Neural cell (in vitro differentiated cells): ENCODE measurements around the gene SURF1. TPM values are rescaled to one million over a fixed set of nuclear protein-coding genes. Genes with fewer than 3 reads are reported as not detected.

Source experiments
- H2AFZ ChIP-seq: fragments of 200-600, 300-800 bp; sonication (generic), shearing (Covaris generic); 2 replicates; pipeline ENCODE4 v1.6.0; 2014; ENCODE audit warnings: low read depth, mild to moderate bottlenecking, antibody characterized with exemption, low read length, moderate library complexity
- H3F3A ChIP-seq: fragments of 200-600 bp; shearing (Covaris generic); 2 replicates; pipeline ENCODE4 v1.6.1; 2016; ENCODE audit warnings: mild to moderate bottlenecking, moderate library complexity, mixed read lengths, antibody characterized with exemption, low read length; ENCODE audit not compliant: insufficient read depth, poor library complexity, severe bottlenecking
- H3K27ac ChIP-seq: fragments of 200-600, 300-800 bp; sonication (generic), shearing (Covaris generic); 2 replicates; pipeline ENCODE4 v1.5.1; 2014; ENCODE audit warnings: mild to moderate bottlenecking, low read length, moderate library complexity
- H3K27me3 ChIP-seq: fragments of 300-800, 200-600 bp; sonication (generic), shearing (Covaris generic); 2 replicates; pipeline ENCODE4 v1.6.0; 2014; ENCODE audit warnings: mild to moderate bottlenecking, low read depth, low read length, moderate library complexity; ENCODE audit not compliant: insufficient read depth
- H3K36me3 ChIP-seq: fragments of 300-800, 200-600 bp; sonication (generic), shearing (Covaris generic); 2 replicates; pipeline ENCODE4 v1.5.1; 2014; ENCODE audit warnings: mild to moderate bottlenecking, antibody characterized with exemption, low read length, moderate library complexity; ENCODE audit not compliant: insufficient read depth
- H3K4me2 ChIP-seq: fragments of 300-800, 200-600 bp; sonication (generic), shearing (Covaris generic); 2 replicates; pipeline ENCODE4 v1.6.0; 2014; ENCODE audit warnings: mild to moderate bottlenecking, low read length
- H3K4me3 ChIP-seq: fragments of 300-800, 200-600 bp; sonication (generic), shearing (Covaris generic); 2 replicates; pipeline ENCODE4 v1.5.1; 2014; ENCODE audit warnings: mild to moderate bottlenecking, low read length, moderate library complexity
- H3K79me2 ChIP-seq: fragments of 200-600 bp; shearing (Covaris generic); replicated peaks from 2 replicates; pipeline ENCODE4 v1.6.0; 2014; ENCODE audit warnings: mild to moderate bottlenecking, low read length, moderate library complexity; ENCODE audit not compliant: insufficient read depth
- H3K9ac ChIP-seq: fragments of 300-800, 200-600 bp; sonication (generic), shearing (Covaris generic); 2 replicates; pipeline ENCODE4 v1.6.1; 2016; ENCODE audit warnings: mild to moderate bottlenecking, low read length, mixed read lengths
- H3K9me2 ChIP-seq: fragments of 200-600 bp; shearing (Covaris generic); 2 replicates; pipeline ENCODE4 v1.6.1; 2016; ENCODE audit warnings: mild to moderate bottlenecking, low read length, mixed read lengths; ENCODE audit not compliant: insufficient read depth
- H3K9me3 ChIP-seq: fragments of 200-600, 300-800 bp; sonication (generic), shearing (Covaris generic); 2 replicates; pipeline ENCODE4 v1.6.1; 2016; ENCODE audit warnings: mild to moderate bottlenecking, mixed run types, low read length, moderate library complexity, mixed read lengths
- H4K20me1 ChIP-seq: fragments of 200-600 bp; shearing (Covaris generic); 2 replicates; pipeline ENCODE4 v1.6.1; 2016; ENCODE audit warnings: mild to moderate bottlenecking, mixed run types; ENCODE audit not compliant: insufficient read depth
- CTCF ChIP-seq: fragments of 450-650 bp; IDR thresholded peaks from 2 replicates; pipeline ENCODE4 v1.5.1; 2014; ENCODE audit warnings: antibody characterized with exemption, mild to moderate bottlenecking, moderate library complexity; ENCODE audit not compliant: poor library complexity, severe bottlenecking
- EP300 ChIP-seq: fragments of 450-650 bp; conservative IDR thresholded peaks from 2 replicates; pipeline ENCODE4 v1.6.1; 2014; ENCODE audit warnings: antibody characterized with exemption, mild to moderate bottlenecking, moderate library complexity; ENCODE audit not compliant: poor library complexity, severe bottlenecking
- EZH2 ChIP-seq: fragments of 200-600, 300-800 bp; shearing (Covaris generic), sonication (generic); IDR thresholded peaks from 2 replicates; pipeline ENCODE4 v1.6.1; 2014; ENCODE audit warnings: antibody characterized with exemption, low read length, borderline replicate concordance, mild to moderate bottlenecking; ENCODE audit not compliant: insufficient read depth, poor library complexity, severe bottlenecking
- MXI1 ChIP-seq: fragments of 450-650 bp; conservative IDR thresholded peaks from 2 replicates; pipeline ENCODE4 v1.6.1; 2014; ENCODE audit warnings: antibody characterized with exemption, mild to moderate bottlenecking; ENCODE audit not compliant: poor library complexity, severe bottlenecking
- POLR2AphosphoS5 ChIP-seq: IDR thresholded peaks from 2 replicates; pipeline ENCODE4 v1.6.1; 2012
- RAD21 ChIP-seq: fragments of 450-650 bp; conservative IDR thresholded peaks from 2 replicates; pipeline ENCODE4 v1.6.1; 2014; ENCODE audit warnings: antibody characterized with exemption, mild to moderate bottlenecking, moderate library complexity
- SMC3 ChIP-seq: fragments of 450-650 bp; conservative IDR thresholded peaks from 2 replicates; pipeline ENCODE4 v1.6.1; 2014; ENCODE audit warnings: antibody characterized with exemption, mild to moderate bottlenecking, moderate library complexity; ENCODE audit not compliant: poor library complexity
- TAF1 ChIP-seq: IDR thresholded peaks from 2 replicates; pipeline ENCODE4 v1.6.1; 2012; ENCODE audit warnings: low read depth
- polyA minus RNA-seq: library from RNA; depleted of rRNA, polyadenylated mRNA; stranded (reverse); fragments of >200 nt; gene quantifications from 2 replicates; pipeline ENCODE4 v1.2.3, GENCODE V29; 2014
- polyA plus RNA-seq: library from polyadenylated mRNA; depleted of rRNA; stranded (reverse); fragments of >200 nt; gene quantifications from 2 replicates; pipeline ENCODE4 v1.2.3, GENCODE V29; 2014
- TF ChIP-seq, protein P1 (sequence below): IDR thresholded peaks from 2 replicates; pipeline ENCODE4 v1.6.1; 2012; ENCODE audit warnings: borderline replicate concordance

Gene SURF1, protein sequence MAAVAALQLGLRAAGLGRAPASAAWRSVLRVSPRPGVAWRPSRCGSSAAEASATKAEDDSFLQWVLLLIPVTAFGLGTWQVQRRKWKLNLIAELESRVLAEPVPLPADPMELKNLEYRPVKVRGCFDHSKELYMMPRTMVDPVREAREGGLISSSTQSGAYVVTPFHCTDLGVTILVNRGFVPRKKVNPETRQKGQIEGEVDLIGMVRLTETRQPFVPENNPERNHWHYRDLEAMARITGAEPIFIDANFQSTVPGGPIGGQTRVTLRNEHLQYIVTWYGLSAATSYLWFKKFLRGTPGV
- 32.3 and 37.8 TPM in 2 replicates for polyA plus RNA-seq
- 26.8 and 27.2 TPM in 2 replicates for polyA minus RNA-seq

- Histone ChIP-seq H3K9me3 (no peaks in the 10 kb centered on the region), H3K9me2 (no peaks in the 10 kb centered on the region), H3K4me3 (peak within 1 kb of the TSS; percentile 95), H4K20me1 (no peaks in the 10 kb centered on the region), H3K79me2 (peaks cover 16% of the 10 kb centered on the region), H2AFZ (peak within 1 kb of the TSS; percentile 65), H3K9ac (peak within 1 kb of the TSS; percentile 80), H3K27me3 (no peaks in the 10 kb centered on the region), H3F3A (no peaks in the 10 kb centered on the region), H3K4me2 (peak within 1 kb of the TSS; percentile 84), H3K27ac (peak within 1 kb of the TSS; percentile 73), H3K36me3 (peaks cover 6% of the 10 kb centered on the region)
- TF ChIP-seq, protein P1, sequence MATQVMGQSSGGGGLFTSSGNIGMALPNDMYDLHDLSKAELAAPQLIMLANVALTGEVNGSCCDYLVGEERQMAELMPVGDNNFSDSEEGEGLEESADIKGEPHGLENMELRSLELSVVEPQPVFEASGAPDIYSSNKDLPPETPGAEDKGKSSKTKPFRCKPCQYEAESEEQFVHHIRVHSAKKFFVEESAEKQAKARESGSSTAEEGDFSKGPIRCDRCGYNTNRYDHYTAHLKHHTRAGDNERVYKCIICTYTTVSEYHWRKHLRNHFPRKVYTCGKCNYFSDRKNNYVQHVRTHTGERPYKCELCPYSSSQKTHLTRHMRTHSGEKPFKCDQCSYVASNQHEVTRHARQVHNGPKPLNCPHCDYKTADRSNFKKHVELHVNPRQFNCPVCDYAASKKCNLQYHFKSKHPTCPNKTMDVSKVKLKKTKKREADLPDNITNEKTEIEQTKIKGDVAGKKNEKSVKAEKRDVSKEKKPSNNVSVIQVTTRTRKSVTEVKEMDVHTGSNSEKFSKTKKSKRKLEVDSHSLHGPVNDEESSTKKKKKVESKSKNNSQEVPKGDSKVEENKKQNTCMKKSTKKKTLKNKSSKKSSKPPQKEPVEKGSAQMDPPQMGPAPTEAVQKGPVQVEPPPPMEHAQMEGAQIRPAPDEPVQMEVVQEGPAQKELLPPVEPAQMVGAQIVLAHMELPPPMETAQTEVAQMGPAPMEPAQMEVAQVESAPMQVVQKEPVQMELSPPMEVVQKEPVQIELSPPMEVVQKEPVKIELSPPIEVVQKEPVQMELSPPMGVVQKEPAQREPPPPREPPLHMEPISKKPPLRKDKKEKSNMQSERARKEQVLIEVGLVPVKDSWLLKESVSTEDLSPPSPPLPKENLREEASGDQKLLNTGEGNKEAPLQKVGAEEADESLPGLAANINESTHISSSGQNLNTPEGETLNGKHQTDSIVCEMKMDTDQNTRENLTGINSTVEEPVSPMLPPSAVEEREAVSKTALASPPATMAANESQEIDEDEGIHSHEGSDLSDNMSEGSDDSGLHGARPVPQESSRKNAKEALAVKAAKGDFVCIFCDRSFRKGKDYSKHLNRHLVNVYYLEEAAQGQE = peak; percentile 38
- TF ChIP-seq EP300 (no peak), EZH2 (no peak), POLR2AphosphoS5 (peak; percentile 80), SMC3 (no peak), CTCF (peak; percentile 32), TAF1 (no peak), RAD21 (no peak), MXI1 (peak; percentile 91)
Measured at GRCh38 chr9:133356391-133357091, at the start of gene SURF1, which contains the start of gene SURF2. Gene SURF1, minus strand, starts transcription at chr9:133356487. Its CDS starts 34 bp downstream, at chr9:133356453. Gene SURF2, plus strand, starts transcription at chr9:133356550. Its CDS starts 43 bp downstream, at chr9:133356593.
